Nephron (organoid): ENCODE data around the gene RAB4A.

Source experiments
- H3K27ac Mint-ChIP-seq, 3 experiments: 2 replicates each; pipeline ENCODE4 v1.8.0; 2020; ENCODE audit warnings: mixed read lengths in 3 of 3, mild to moderate bottlenecking in 2 of 3, moderate library complexity in 1 of 3
- H3K27me3 Mint-ChIP-seq: 2 replicates; pipeline ENCODE4 v1.8.0; 2021; ENCODE audit warnings: low read depth, mild to moderate bottlenecking, moderate library complexity, mixed read lengths
- H3K36me3 Mint-ChIP-seq: 2 replicates; pipeline ENCODE4 v1.8.0; 2020; ENCODE audit warnings: low read depth, mixed read lengths
- H3K4me1 Mint-ChIP-seq: 2 replicates; pipeline ENCODE4 v1.8.0; 2020; ENCODE audit warnings: mixed read lengths
- H3K4me3 Mint-ChIP-seq, 3 experiments: 2 replicates each; pipeline ENCODE4 v1.8.0; 2020; ENCODE audit warnings: mild to moderate bottlenecking in 3 of 3, mixed read lengths in 3 of 3, moderate library complexity in 2 of 3
- H3K9me3 Mint-ChIP-seq: 2 replicates; pipeline ENCODE4 v1.8.0; 2020; ENCODE audit warnings: mixed read lengths
- TF ChIP-seq, protein P1 (sequence below), 3 experiments: fragments of 200-600 bp; sonication (generic); IDR thresholded peaks; one replicate each; pipeline ENCODE4 v1.5.0; 2021; ENCODE audit warnings: antibody characterized with exemption in 3 of 3; ENCODE audit not compliant: unreplicated experiment in 3 of 3

RAB4A gene

DNA sequence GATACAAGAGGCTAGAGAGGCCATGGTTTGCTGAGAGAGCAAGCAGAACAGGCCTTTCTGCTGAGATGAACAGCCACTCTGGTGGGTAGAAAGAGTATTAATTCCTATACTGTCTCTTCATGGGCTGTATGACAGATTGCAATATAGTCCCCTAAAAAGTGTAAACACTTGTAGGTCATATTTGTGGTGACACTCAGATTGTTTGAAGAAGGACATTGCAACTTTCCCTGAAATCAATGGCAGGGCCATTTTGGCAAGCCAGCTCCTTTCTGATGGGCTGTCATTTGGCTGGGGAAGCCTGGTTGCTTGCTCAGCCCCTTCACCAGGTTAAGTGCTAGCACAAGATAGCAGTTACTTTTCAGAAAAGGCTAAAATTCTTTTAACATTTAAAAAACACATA, 27.5 kb downstream of the RAB4A start:
- TF ChIP-seq, protein P1, sequence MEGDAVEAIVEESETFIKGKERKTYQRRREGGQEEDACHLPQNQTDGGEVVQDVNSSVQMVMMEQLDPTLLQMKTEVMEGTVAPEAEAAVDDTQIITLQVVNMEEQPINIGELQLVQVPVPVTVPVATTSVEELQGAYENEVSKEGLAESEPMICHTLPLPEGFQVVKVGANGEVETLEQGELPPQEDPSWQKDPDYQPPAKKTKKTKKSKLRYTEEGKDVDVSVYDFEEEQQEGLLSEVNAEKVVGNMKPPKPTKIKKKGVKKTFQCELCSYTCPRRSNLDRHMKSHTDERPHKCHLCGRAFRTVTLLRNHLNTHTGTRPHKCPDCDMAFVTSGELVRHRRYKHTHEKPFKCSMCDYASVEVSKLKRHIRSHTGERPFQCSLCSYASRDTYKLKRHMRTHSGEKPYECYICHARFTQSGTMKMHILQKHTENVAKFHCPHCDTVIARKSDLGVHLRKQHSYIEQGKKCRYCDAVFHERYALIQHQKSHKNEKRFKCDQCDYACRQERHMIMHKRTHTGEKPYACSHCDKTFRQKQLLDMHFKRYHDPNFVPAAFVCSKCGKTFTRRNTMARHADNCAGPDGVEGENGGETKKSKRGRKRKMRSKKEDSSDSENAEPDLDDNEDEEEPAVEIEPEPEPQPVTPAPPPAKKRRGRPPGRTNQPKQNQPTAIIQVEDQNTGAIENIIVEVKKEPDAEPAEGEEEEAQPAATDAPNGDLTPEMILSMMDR (IDR thresholded peaks at IDR 0.05; ENCODE audit: unreplicated experiment in 3 of 3): no peak
- Mint-ChIP-seq H3K9me3 (no peaks in the 10 kb centered on the region), H3K36me3 (peaks cover 46% of the 10 kb centered on the region), H3K4me1 (peaks cover 5% of the 10 kb centered on the region), H3K4me3 (no peak overlapping the region), H3K27me3 (no peaks in the 10 kb centered on the region), H3K27ac (no peak overlapping the region)

DNA sequence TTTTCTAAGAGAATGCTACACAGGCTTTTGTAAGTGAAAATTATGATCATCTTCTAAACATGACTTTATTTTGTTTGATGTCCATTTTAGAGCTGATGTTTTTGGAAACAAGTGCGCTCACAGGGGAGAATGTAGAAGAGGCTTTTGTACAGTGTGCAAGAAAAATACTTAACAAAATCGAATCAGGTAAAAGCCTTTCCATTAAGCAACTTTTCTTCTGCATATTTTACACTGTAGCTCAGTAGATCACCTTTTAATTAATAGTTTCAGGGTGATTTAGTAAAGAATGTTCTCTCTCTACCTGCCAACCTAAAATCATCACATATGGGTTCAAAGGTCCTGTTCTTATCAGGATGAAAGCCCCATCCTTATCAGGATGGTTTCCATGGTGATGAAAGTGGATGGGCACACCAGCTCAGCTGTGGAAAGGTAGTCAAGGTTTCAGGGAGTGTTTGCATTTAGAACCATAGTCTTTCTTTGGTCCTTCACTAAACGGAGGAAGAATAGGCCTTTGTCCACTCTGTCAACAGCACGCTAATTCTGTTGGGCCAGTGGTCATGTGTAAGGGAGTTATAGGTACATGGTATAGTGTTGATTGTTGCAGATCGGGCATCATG, 28.1 kb downstream of the RAB4A start:
- peaks cover 5% of the 10 kb centered on the region for H3K4me1 Mint-ChIP-seq
- peaks cover 41% of the 10 kb centered on the region for H3K36me3 Mint-ChIP-seq
- H3K9me3 Mint-ChIP-seq: no peaks in the 10 kb centered on the region
- no peaks in the 10 kb centered on the region for H3K27me3 Mint-ChIP-seq
- TF ChIP-seq, protein P1 (IDR thresholded peaks at IDR 0.05; ENCODE audit: unreplicated experiment in 3 of 3): no peak
- no peak overlapping the region for H3K4me3 Mint-ChIP-seq
- H3K27ac Mint-ChIP-seq: no peak overlapping the region

DNA sequence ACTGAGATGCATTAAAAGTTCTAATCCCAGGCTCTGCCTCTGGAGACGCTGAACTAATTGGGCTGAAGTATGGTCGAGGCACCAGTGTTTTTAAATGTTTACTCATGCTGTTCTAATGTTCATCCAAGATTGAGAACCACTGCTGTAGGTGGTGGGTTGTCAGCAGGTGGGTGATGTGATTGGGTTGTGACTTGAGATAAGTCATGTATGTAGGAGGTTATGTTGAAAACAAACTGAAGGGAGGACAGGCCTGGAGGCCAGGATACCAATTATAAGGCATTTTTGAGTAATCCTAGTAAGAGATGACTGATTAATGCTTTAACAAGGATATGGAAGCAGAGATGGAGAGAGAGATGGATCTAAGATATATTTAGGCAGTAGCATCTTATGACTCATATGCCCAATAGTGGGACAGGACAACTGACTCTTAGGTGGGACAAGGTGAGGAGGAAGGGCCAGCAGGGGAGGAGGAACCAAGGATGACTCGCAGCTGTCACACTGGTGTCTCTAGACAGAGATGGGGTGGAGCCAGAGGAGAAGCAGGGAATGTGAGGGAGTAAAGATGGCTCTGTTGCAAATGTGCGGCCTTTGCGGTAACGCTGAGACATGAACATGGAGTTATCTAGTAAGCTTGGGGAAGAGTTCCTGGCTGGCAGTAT, 29.3 kb downstream of the RAB4A start:
- no peak overlapping the region for H3K27ac Mint-ChIP-seq
- no peaks in the 10 kb centered on the region for H3K27me3 Mint-ChIP-seq
- H3K4me3 Mint-ChIP-seq: no peak overlapping the region
- TF ChIP-seq, protein P1 (IDR thresholded peaks at IDR 0.05; ENCODE audit: unreplicated experiment in 3 of 3): no peak
- no peaks in the 10 kb centered on the region for H3K9me3 Mint-ChIP-seq
- peaks cover 42% of the 10 kb centered on the region for H3K36me3 Mint-ChIP-seq
- peaks cover 5% of the 10 kb centered on the region for H3K4me1 Mint-ChIP-seq

DNA sequence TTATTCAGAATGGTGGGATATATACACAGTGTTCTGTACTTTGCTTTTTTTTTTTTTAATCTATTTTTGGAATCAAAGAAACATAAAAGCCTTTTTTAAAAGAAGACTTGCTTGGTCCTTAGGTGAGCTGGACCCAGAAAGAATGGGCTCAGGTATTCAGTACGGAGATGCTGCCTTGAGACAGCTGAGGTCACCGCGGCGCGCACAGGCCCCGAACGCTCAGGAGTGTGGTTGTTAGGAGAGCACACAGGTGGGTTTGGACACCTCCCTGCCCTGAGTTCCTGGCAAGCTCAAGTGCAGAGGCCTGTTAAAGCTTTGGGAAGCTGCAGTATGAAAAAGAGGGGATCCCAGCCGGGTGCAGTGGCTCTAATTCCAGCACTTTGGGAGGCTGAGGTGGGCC, 31.8 kb downstream of the RAB4A start:
- H3K36me3 Mint-ChIP-seq: peaks cover 42% of the 10 kb centered on the region
- no peak overlapping the region for H3K27ac Mint-ChIP-seq
- TF ChIP-seq, protein P1 (IDR thresholded peaks at IDR 0.05; ENCODE audit: unreplicated experiment in 3 of 3): no peak

DNA sequence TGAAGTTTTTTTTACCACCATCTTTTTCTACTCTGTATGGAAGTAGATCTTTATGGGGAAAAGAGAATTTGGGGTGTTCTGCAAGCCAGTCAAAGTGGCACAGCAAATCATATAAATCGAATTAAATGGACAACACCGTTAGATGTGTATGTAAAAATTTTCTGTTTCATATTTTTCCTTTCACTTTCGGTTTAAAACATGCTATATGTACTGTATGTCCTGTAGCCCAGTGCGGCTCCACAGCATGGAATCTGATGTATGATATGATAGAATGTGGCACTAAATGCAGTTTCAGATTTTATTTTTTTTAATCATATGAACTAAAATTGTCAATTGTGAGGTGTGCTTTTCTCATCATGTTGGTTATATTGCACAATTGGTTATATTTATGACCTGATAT, 32.9 kb downstream of the RAB4A start:
- no peak overlapping the region for H3K27ac Mint-ChIP-seq
- peaks cover 46% of the 10 kb centered on the region for H3K36me3 Mint-ChIP-seq
- no peaks in the 10 kb centered on the region for H3K9me3 Mint-ChIP-seq
- no peak overlapping the region for H3K4me3 Mint-ChIP-seq
- no peaks in the 10 kb centered on the region for H3K4me1 Mint-ChIP-seq
- no peaks in the 10 kb centered on the region for H3K27me3 Mint-ChIP-seq
- TF ChIP-seq, protein P1 (IDR thresholded peaks at IDR 0.05; ENCODE audit: unreplicated experiment in 3 of 3): no peak

More for the DNA sequence above, 31.8 kb downstream of the RAB4A start:
- no peaks in the 10 kb centered on the region for H3K4me1 Mint-ChIP-seq
- H3K27me3 Mint-ChIP-seq: no peaks in the 10 kb centered on the region
- H3K9me3 Mint-ChIP-seq: no peaks in the 10 kb centered on the region
- H3K4me3 Mint-ChIP-seq: no peak overlapping the region

DNA sequence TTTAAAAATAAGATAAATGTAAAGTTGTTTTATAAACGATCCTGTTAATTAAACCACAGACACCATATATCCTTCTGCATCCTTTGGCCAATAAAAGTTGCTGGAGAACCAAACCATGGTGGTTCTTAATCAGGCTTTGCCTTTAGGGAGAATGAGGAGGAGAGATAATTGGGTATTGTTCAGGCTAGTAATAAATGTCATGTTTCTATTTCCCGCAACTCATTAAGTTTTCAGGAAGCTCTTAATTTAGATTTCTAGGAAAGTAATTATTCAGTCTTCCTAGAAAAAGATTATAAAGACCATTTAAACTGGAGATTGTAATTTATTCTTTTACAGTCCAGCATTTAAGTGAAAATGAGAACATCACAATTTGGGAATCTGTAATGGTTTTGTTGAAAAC, 34.5 kb downstream of the RAB4A start:
- Mint-ChIP-seq H3K4me3 (no peak overlapping the region), H3K4me1 (peaks cover 5% of the 10 kb centered on the region), H3K36me3 (peaks cover 33% of the 10 kb centered on the region), H3K27me3 (no peaks in the 10 kb centered on the region), H3K27ac (no peak overlapping the region), H3K9me3 (no peaks in the 10 kb centered on the region)
- TF ChIP-seq, protein P1 (IDR thresholded peaks at IDR 0.05; ENCODE audit: unreplicated experiment in 3 of 3): no peak
